Hindlimb muscle (tissue), 1 donor: ENCODE measurements around the gene OOSP4B. TPM values are rescaled to one million over a fixed set of nuclear protein-coding genes. Genes with fewer than 3 reads are reported as not detected.
"Not testable (repeated sequence)": the region's sequence is repeated elsewhere in the genome, so short reads cannot be mapped to it uniquely, and the experiment has no call there.

Experiments used
- DNase-seq: peaks from one replicate; pipeline ENCODE4 v3.0.0-alpha.2; 2013
- polyA plus RNA-seq: library from polyadenylated mRNA; unstranded; fragments of 120-200 nt; gene quantifications from one replicate; pipeline ENCODE4 v1.2.1, GENCODE V29; 2013; ENCODE audit not compliant: insufficient read length

The OOSP4B gene
- polyA plus RNA-seq, 1 donor: not detected

GRCh38 chr11:60059521-60060240 lies 42.7 kb downstream of the OOSP4B start:
- DNase-seq: no peak

- no peak for DNase-seq
These were observed 47.1 kb downstream of the OOSP4B start for GRCh38 chr11:60064111-60064510.

- no peak for DNase-seq
These were observed 48.8 kb downstream of the OOSP4B start for GRCh38 chr11:60065801-60066200.

GRCh38 chr11:60069450-60069849 lies 52.5 kb downstream of the OOSP4B start:
- DNase-seq: no peak

- DNase-seq: not testable (repeated sequence)
These were observed 54.7 kb downstream of the OOSP4B start for GRCh38 chr11:60071644-60072043.

- DNase-seq: no peak
These were observed 60.3 kb downstream of the OOSP4B start for GRCh38 chr11:60077216-60077817.

GRCh38 chr11:60077981-60078380 lies 61.0 kb downstream of the OOSP4B start:
- no peak for DNase-seq

- no peak for DNase-seq
These were observed 61.8 kb downstream of the OOSP4B start for GRCh38 chr11:60078745-60079144.

- no peak for DNase-seq
These were observed 63.6 kb downstream of the OOSP4B start for GRCh38 chr11:60080535-60080934.

Other genes with a start within 250 kb of the OOSP4B start
- 36.0 TPM for gene MRPL16, start 206.4 kb upstream of the OOSP4B start, polyA plus RNA-seq
- gene CBLIF, start 171.7 kb upstream of the OOSP4B start, polyA plus RNA-seq: not detected
- 0.31 TPM for gene TCN1, start 150.7 kb upstream of the OOSP4B start, polyA plus RNA-seq
- gene OOSP3, start 138.4 kb upstream of the OOSP4B start, polyA plus RNA-seq: not detected
- gene OOSP1, start 78.7 kb upstream of the OOSP4B start, polyA plus RNA-seq: not detected
- not detected for gene OOSP4A, start 53.1 kb upstream of the OOSP4B start, polyA plus RNA-seq
- gene OOSP2, start 23.2 kb downstream of the OOSP4B start, polyA plus RNA-seq: not detected
- gene MS4A3, start 39.5 kb downstream of the OOSP4B start, polyA plus RNA-seq: 1.1 TPM
- 0.10 TPM for gene MS4A2, start 71.5 kb downstream of the OOSP4B start, polyA plus RNA-seq
- 31.4 TPM for gene MS4A6A, start 165.9 kb downstream of the OOSP4B start, polyA plus RNA-seq
- gene MS4A4E, start 226.0 kb downstream of the OOSP4B start, polyA plus RNA-seq: 2.0 TPM